Activated naive CD8-positive, alpha-beta T cell treated with anti-CD3 and anti-CD28 coated beads, Interleukin-2, amount 50 U/mL, for 24 hours (primary cell): ENCODE data around the gene FXYD1.
"Not testable (repeated sequence)": the region's sequence is repeated elsewhere in the genome, so short reads cannot be mapped to it uniquely, and the experiment has no call there.

Experiments used
- ATAC-seq: fragments of 150-1000 bp; cut with Tn5 transposase; one replicate; pipeline ENCODE4 v1.10.0; 2021
- DNase-seq: peaks from one replicate; pipeline ENCODE4 v3.0.0; 2021
- H3K27ac Mint-ChIP-seq: one replicate; pipeline ENCODE4 v1.8.0; 2021; ENCODE audit warnings: mild to moderate bottlenecking, mixed read lengths
- H3K27me3 Mint-ChIP-seq: one replicate; pipeline ENCODE4 v1.8.0; 2021; ENCODE audit warnings: mixed read lengths
- H3K36me3 Mint-ChIP-seq: one replicate; pipeline ENCODE4 v1.8.0; 2021; ENCODE audit warnings: low read depth, mixed read lengths
- H3K4me1 Mint-ChIP-seq: one replicate; pipeline ENCODE4 v1.8.0; 2021; ENCODE audit warnings: mixed read lengths
- H3K4me3 Mint-ChIP-seq: one replicate; pipeline ENCODE4 v1.8.0; 2021; ENCODE audit warnings: mild to moderate bottlenecking, moderate library complexity, mixed read lengths
- H3K9me3 Mint-ChIP-seq: one replicate; pipeline ENCODE4 v1.8.0; 2021; ENCODE audit warnings: mixed read lengths

The FXYD1 gene

DNA sequence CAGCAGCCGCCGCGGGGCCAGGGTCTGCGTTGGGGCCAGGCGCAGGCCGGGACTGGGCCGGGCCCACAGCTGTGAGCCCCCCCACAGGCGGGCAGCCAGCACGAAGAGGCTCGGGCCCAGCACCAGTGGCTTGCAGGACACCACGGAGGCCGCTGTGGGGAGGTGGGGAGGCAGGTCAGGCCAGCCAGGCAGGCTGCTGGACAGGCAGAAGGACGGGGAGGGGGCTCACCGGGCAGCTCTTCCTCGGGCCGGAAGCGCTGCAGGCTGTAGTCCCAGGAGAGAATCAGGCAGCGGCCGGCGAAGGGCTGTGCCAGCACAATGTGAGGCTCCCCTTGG, 12.0 kb upstream of the FXYD1 start:
- DNase-seq: no peak
- no peak for ATAC-seq
- Mint-ChIP-seq H3K27ac (no peak overlapping the region), H3K4me1 (peaks cover 12% of the 10 kb centered on the region), H3K36me3 (no peaks in the 10 kb centered on the region), H3K4me3 (no peak overlapping the region), H3K27me3 (no peaks in the 10 kb centered on the region), H3K9me3 (no peaks in the 10 kb centered on the region)

DNA sequence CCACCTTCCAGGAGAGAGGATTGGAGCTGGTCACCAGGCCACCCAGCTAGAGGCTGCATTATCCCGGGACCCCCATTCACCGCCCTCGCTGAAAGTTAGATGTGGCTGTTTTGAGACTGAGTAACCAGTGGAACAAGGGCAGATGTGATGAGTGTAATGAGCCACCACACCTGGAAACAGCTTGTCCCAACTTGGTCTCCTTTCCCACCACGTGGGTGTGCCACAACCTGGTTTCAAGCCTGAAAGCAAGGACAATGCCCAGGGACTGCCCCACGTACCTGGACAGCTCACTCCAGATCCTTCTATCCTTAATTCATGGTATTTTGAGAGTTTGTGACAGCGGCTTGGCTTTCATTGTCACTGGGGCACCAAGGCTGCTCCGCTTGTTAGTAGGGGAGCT, 10.8 kb upstream of the FXYD1 start:
- Mint-ChIP-seq H3K36me3 (no peaks in the 10 kb centered on the region), H3K4me1 (peaks cover 12% of the 10 kb centered on the region), H3K27ac (no peak overlapping the region), H3K4me3 (no peak overlapping the region), H3K9me3 (no peaks in the 10 kb centered on the region), H3K27me3 (no peaks in the 10 kb centered on the region)
- no peak for ATAC-seq
- no peak for DNase-seq

DNA sequence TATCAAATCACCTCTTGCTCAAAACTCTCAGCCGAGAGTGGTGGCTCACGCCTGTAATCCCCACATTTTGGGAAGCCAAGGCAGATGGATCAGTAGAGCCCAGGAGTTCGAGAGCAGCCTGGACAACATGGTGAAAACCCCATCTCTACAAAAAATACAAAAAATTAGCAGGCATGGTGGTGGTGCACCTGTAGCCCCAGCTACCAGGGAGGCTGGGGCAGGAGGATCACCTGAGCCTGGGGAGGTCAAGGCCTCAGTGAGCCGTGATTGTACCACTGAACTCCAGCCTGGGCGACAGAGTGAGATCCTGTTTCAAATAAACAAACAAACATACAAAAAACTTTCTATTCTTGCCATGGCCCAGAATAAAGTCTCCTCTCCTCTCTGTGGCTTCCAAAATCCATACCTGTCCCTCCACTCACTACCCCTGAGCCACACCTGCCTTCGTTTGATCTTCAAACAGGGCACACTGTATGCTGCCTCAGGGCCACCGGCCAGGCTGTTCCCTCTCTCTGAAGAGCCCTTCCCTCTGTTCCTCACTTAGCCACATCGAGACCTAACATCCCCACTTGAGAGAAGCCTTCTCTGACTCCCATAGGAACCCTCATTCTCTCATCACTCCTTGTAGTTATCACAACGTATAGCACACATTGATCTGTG, 10.1 kb upstream of the FXYD1 start:
- H3K27me3 Mint-ChIP-seq: no peaks in the 10 kb centered on the region
- no peaks in the 10 kb centered on the region for H3K36me3 Mint-ChIP-seq
- H3K27ac Mint-ChIP-seq: no peak overlapping the region

DNA sequence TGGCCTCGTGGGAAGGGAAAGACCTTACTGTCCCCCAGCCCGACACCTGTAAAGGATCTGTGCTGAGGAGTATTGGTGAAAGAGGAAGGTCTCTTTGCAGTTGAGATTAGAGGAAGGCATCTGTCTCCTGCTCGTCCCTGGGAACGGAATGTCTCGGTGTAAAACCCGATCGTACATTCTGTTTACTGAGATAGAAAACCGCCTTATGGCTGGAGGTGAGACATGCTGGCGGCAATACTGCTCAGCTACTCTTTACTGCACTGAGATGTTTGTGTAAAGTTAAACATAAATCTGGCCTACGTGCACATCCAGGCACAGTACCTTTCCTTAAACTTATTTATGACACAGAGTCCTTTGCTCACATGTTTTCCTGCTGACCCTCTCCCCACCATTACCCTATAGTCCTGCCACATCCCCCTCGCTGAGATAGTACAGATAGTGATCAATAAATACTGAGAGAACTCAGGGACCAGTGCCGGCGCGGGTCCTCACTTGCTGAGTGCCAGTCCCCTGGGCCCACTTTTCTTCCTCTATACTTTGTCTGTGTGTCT, 8.8 kb upstream of the FXYD1 start:
- H3K9me3 Mint-ChIP-seq, H3K27me3 Mint-ChIP-seq, H3K4me1 Mint-ChIP-seq, DNase-seq, H3K4me3 Mint-ChIP-seq, H3K36me3 Mint-ChIP-seq, H3K27ac Mint-ChIP-seq, ATAC-seq: not testable (repeated sequence)

More for the DNA sequence above, 10.1 kb upstream of the FXYD1 start:
- peaks cover 12% of the 10 kb centered on the region for H3K4me1 Mint-ChIP-seq
- ATAC-seq (no peak), DNase-seq (no peak)
- no peak overlapping the region for H3K4me3 Mint-ChIP-seq
- no peaks in the 10 kb centered on the region for H3K9me3 Mint-ChIP-seq

DNA sequence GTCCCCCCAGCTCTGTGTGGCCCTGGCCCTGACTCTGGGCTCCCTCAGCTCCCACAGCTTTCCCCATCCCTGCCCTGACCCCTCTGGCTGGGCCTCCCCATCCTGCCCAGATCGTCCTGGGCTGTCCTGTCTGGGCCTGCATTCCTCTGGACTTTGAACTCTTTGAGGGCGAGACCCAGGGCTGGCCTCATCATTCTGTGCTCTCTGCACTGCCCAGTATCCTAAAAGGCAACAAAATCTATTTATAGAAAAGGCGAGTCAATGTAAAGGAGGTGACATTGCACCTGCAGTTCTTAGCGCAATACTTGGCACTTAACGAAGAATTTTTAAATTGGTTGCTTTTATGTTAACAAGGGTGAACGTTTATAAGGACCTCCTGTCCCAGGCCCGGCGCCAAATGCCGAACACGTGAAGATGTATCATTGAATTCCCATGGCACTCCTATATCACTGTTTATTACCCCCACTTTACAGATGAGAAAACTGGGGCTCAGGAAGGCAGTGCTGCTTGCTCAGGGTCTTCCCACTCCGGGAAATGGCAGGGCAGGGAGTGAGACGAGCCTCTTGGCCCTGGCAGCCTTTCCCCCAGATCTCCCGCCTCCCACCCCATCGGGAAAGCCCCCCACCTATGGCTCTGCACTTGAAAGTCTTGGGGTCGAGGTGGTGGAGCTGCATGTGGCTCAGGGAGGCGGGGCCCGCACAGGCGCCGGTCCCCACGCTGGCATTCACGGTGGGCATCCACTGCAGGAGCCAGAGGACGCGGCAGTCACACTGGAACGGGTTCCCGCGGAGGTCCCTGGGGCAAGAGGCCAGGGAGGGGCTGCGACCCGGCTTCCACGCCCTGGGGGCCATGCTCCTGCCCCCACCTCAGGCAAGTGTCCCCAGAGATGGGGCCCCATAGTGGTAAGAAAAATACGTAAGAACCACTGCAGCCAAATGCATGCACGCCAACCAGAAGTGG, 7.6 kb upstream of the FXYD1 start:
- Mint-ChIP-seq H3K36me3 (no peaks in the 10 kb centered on the region), H3K27ac (no peak overlapping the region), H3K9me3 (no peaks in the 10 kb centered on the region), H3K4me3 (no peak overlapping the region), H3K27me3 (no peaks in the 10 kb centered on the region), H3K4me1 (no peaks in the 10 kb centered on the region)
- ATAC-seq (no peak), DNase-seq (no peak)

DNA sequence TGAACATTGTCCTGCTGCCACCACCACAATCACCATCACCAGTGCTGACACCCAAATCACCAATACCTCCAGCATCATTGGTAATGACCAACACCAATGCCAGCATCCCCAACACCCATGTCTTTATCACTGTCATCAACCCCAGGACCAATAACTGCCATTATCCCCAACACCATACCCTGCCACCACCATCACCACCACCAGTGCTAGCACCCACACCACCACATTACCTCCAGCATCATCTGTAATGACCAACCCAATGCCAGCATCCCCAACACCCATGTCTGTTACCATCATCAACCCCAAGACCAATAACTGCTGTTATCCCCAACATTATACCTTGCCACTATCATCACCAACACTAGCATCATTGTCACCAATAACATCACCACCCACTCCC, 6.4 kb upstream of the FXYD1 start:
- ATAC-seq: no peak
- H3K27ac Mint-ChIP-seq: no peak overlapping the region
- no peaks in the 10 kb centered on the region for H3K9me3 Mint-ChIP-seq
- DNase-seq: no peak
- H3K27me3 Mint-ChIP-seq: peaks cover 3% of the 10 kb centered on the region
- peaks cover under 1% of the 10 kb centered on the region for H3K4me1 Mint-ChIP-seq
- H3K4me3 Mint-ChIP-seq: no peak overlapping the region
- no peaks in the 10 kb centered on the region for H3K36me3 Mint-ChIP-seq

DNA sequence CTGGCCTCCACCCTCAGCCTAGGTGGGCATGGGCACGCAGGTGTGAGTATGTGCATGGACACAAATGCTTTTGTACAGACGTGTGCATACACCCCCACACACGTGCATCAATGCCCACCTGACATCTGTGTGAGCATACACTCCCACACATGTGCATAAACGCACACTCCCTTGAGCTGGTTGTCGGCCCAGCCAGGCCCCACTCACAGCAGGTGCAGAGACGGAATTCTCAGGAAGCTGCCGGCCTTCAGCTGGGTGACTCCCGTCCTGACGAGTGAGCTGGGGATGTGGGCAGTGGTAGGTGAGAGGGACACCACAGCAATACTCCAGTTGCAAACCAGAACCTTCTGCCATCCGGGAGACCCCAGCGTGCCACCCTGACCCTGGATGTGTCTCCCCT, 4.8 kb upstream of the FXYD1 start:
- no peak overlapping the region for H3K4me3 Mint-ChIP-seq
- H3K27me3 Mint-ChIP-seq: peaks cover 5% of the 10 kb centered on the region
- H3K27ac Mint-ChIP-seq: no peak overlapping the region
- DNase-seq (no peak), ATAC-seq (no peak)
- H3K36me3 Mint-ChIP-seq: no peaks in the 10 kb centered on the region
- H3K4me1 Mint-ChIP-seq: peaks cover 4% of the 10 kb centered on the region
- H3K9me3 Mint-ChIP-seq: no peaks in the 10 kb centered on the region

DNA sequence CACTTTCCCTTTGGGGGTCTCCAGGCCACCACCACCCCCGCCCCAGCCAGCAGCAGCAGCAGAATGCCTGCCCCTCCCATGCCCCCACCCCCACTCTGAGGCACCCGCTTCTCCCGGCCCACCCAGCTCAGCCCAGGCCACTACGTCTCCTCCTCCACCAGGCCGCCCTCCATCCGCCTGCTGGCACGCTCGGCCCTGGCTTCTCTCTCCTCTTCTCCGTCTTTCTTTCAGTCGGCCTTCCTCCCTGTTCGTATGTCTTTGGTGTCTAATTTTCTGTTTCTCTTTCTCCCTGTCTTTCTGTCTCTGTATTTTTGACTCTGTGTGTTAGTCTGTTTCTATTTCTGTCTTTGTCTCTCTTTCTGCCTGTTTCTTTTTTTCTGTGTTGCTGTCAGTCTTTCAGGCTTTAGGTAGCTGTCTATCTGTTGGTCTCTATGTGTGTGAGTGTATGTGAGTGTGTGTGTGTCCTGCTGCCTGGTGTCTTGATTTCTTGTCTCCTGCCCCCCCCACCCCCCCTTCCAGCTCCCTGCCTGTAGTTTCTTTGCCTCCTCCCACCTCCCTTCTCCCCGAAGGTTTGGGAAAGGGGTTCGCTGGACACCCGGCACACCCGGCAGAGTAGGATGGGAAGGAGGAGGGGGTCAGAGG, 3.9 kb upstream of the FXYD1 start, which contains the start of gene LGI4:
Gene LGI4, minus strand, starts transcription at position 459 of the 642 bp plus-strand sequence. Its CDS starts 379 bp downstream, at position 80.
- no peak for DNase-seq
- Mint-ChIP-seq H3K4me3 (no peak within 1 kb of the TSS), H3K9me3 (no peaks in the 10 kb centered on the region), H3K27ac (no peak within 1 kb of the TSS), H3K4me1 (peaks cover 4% of the 10 kb centered on the region), H3K36me3 (no peaks in the 10 kb centered on the region), H3K27me3 (peaks cover 5% of the 10 kb centered on the region)
- ATAC-seq: no peak

DNA sequence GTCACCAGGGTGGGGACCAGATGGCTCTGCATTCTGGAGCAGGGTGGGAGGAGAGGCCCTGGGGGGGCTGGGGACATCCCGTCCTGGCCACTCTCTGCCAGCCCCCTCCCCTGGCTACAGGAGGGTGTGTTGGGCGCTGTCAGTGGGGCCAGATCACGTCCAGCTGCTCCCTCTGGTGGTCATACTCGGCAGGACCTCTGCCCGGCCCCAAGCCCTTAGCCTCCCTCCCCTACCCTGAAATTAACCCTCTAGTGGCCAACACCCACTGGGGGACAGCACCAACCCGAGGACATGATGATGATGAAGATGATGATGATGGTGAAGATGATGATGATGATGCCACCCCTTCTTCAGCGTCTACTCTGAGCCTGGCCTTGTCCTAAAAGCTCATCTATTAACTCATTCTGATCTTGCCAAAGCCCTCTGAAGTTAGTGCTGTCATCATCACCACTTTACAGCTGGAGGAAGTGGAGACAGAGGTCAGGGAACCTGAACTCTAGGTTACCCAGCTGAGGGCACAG, 3.2 kb upstream of the FXYD1 start:
- ATAC-seq (peak; percentile 69), DNase-seq (peak; percentile 78)
- no peak overlapping the region for H3K4me3 Mint-ChIP-seq
- H3K9me3 Mint-ChIP-seq: no peaks in the 10 kb centered on the region
- no peaks in the 10 kb centered on the region for H3K36me3 Mint-ChIP-seq
- H3K4me1 Mint-ChIP-seq: peaks cover 4% of the 10 kb centered on the region
- peaks cover 5% of the 10 kb centered on the region for H3K27me3 Mint-ChIP-seq
- no peak overlapping the region for H3K27ac Mint-ChIP-seq

DNA sequence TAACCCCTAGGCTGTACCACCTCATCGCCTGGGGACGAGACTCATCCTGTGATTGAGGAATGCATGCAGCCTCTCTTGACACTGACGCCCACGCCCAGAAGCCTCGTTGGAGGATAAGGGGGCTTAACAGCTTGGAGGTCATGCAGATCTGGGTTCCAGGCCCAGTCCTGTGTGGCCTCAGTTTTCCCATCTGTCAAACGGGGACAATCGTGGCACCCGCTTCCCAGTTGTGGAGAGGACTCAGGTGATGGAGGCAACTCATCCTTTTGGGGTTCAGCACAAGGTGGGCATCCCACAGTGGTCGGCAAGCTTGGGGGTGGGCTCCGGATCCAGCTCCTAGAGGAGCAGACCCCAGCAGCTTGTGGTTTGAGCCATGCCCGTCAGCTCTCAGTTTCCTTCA, 2.4 kb upstream of the FXYD1 start:
- Mint-ChIP-seq H3K27ac (no peak overlapping the region), H3K9me3 (no peaks in the 10 kb centered on the region), H3K4me3 (no peak overlapping the region), H3K36me3 (no peaks in the 10 kb centered on the region), H3K27me3 (peaks cover 8% of the 10 kb centered on the region), H3K4me1 (peaks cover 9% of the 10 kb centered on the region)
- DNase-seq: no peak
- ATAC-seq: no peak

DNA sequence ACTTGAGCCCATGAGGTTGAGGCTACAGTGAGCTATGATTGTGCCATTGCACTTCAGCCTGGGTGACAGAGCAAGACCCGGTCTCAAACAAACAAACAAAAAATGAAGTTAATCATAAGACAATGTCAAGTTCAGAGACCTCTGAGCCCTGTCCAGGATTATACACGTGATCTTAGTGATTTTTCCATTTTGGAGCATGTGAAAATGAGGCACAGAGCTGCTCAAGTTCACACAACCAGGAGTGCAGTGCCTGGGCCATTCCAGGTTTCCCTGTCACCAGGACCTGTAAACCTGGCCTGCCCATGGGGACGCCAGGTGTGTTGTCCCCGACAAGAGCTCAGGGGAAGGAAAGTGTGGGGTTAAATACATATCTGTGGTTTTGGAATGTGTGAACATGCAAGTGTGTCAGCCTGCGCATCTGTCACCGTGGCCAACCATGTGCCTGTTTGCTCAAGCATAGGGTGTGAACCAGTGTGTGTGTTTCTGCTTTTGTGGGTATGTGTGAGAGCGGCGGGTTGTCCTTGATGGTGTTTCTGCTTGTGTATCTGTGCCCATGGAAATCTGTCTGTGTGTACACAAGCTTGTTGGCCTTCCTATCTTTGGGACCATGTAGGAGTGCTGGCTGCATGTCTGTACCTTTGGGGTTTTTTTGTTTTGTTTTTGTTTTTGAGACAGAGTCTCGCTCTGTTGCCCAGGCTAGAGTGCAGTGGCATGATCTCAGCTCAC, 1.5 kb upstream of the FXYD1 start:
- peaks cover 17% of the 10 kb centered on the region for H3K4me1 Mint-ChIP-seq
- no peaks in the 10 kb centered on the region for H3K9me3 Mint-ChIP-seq
- H3K4me3 Mint-ChIP-seq: no peak overlapping the region
- no peaks in the 10 kb centered on the region for H3K36me3 Mint-ChIP-seq
- DNase-seq: no peak
- peaks cover 14% of the 10 kb centered on the region for H3K27me3 Mint-ChIP-seq
- no peak overlapping the region for H3K27ac Mint-ChIP-seq
- ATAC-seq: no peak

DNA sequence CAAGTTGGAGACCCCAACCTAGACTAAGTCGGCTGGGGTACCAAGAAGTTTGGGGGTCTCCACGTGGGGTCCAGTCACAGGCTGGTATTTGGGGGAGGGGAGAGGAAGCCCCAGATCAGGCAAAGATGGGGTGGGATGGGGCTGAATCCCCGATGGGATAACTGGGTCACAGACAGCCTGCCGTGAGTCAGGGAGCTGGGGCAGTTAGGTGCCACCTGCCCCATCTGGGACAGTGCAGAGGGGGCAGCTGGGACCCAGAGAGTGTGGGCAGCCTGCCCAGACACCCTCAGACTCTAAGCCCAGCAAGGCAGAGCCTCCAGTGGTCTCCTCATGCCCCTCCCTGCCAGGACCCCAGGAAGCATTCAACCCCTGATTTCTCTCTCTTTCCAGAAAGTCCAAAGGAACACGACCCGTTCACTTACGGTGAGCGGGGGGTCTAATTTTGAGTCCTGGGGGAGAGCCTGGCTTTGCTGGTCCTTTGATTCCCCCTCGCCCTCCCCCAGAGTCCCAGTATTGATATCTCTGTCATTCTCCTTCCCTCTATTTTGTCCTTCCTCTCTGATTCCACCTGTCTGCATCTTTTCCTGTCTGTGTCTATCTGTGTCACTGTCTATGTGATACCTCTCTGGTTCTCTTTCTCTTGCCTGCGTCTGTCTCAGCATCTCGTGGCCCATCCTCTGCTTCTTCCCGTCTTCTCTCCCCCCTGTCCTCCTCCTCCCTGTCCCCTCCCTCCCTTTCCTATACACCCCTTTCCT, 1.8 kb downstream of the FXYD1 start:
- no peak for ATAC-seq
- Mint-ChIP-seq H3K4me1 (peaks cover 32% of the 10 kb centered on the region), H3K27ac (no peak overlapping the region), H3K9me3 (no peaks in the 10 kb centered on the region), H3K4me3 (peak overlapping the region; percentile 32), H3K27me3 (peaks cover 20% of the 10 kb centered on the region), H3K36me3 (no peaks in the 10 kb centered on the region)
- DNase-seq: no peak

DNA sequence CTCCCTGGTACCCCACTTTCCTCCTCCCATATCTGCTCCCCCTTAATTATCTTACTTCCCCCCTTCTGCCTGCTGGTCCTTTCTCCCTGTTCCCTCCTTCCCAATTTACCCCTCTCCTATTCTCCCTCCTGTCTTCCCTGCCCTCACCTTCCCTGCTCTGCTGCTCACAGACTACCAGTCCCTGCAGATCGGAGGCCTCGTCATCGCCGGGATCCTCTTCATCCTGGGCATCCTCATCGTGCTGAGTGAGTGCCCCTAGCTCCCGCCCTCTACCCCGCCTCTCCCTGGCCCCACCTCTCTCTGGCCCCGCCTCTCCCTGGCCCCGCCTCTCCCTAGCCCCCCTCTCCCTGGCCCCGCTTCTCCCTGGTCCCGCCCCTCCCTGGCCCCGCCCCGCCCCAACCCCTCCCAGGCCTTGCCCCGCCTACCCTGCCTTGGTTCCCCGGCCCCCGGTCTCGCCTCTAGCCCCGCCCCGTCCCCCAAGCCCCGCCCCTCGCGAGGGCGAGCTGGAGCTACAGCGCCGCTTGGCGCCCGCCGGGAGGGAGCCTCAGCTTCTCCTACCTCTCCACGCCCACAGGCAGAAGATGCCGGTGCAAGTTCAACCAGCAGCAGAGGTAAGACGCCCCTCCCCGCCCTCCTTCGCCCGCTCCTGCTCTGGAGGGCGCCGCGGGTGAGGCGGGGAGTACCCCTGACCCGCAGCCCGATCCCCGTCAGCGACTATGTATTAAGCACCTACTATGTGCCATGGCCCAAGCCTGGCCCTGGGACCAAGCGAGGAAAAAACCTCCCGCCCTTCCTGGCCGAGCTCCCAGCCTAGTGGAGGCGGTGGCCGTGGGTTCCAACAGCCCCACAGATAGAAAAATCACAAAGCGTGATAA, 2.6 kb downstream of the FXYD1 start:
- H3K27ac Mint-ChIP-seq: peak overlapping the region; percentile 41
- peaks cover 20% of the 10 kb centered on the region for H3K27me3 Mint-ChIP-seq
- ATAC-seq: peak; percentile 81
- no peaks in the 10 kb centered on the region for H3K36me3 Mint-ChIP-seq
- H3K9me3 Mint-ChIP-seq: no peaks in the 10 kb centered on the region
- H3K4me3 Mint-ChIP-seq: peak overlapping the region; percentile 80
- H3K4me1 Mint-ChIP-seq: peaks cover 32% of the 10 kb centered on the region
- DNase-seq: peak; percentile 97
